ENCODE results near the gene DMPK.
A peak's percentile ranks its signal among the peaks of the same experiment; 100 is the strongest.

The DMPK gene

GRCh38 chr19:45794627-45795026 lies 12.3 kb upstream of the DMPK start:
- no peaks in the 10 kb centered on the region for H3K9me3 ChIP-seq (ENCODE audit: low read depth, low read length)
- no peak for DNase-seq (ENCODE audit: low read depth, low spot score)
- no peak overlapping the region for H3K4me3 ChIP-seq
- peaks cover 6% of the 10 kb centered on the region; the same call in 1 of the 2 replicates for H3K36me3 ChIP-seq (ENCODE audit: insufficient read depth, low read length)
- TF ChIP-seq FOXP2 (optimal IDR thresholded peaks at IDR 0.05; ENCODE audit: control extremely low read depth, extremely low read length, insufficient read depth) = no peak
- no peak for TF ChIP-seq POLR2AphosphoS5 (IDR thresholded peaks at IDR 0.05; ENCODE audit: borderline replicate concordance, low read depth, low read length)
- no peak for TF ChIP-seq EZH2 (IDR thresholded peaks at IDR 0.05)
- H3K9ac ChIP-seq (ENCODE audit: insufficient read length) = no peak overlapping the region
- no peak overlapping the region for H3K27ac ChIP-seq

- TF ChIP-seq POLR2AphosphoS5 (IDR thresholded peaks at IDR 0.05; ENCODE audit: borderline replicate concordance, low read depth, low read length) = no peak
- TF ChIP-seq EZH2 (IDR thresholded peaks at IDR 0.05) = no peak
- no peak for TF ChIP-seq FOXP2 (optimal IDR thresholded peaks at IDR 0.05; ENCODE audit: control extremely low read depth, extremely low read length, insufficient read depth)
- Histone ChIP-seq H3K27ac (no peak overlapping the region), H3K4me3 (no peak overlapping the region)
Observed at GRCh38 chr19:45793876-45794275, 11.6 kb upstream of the DMPK start.

GRCh38 chr19:45793178-45793564 lies 10.9 kb upstream of the DMPK start:
- no peak for DNase-seq (ENCODE audit: low read depth, low spot score)
- Histone ChIP-seq H3K4me3 (peak overlapping the region; percentile 48), H3K9me3 (ENCODE audit: low read depth, low read length) (no peaks in the 10 kb centered on the region), H3K36me3 (ENCODE audit: insufficient read depth, low read length) (peaks cover 21% of the 10 kb centered on the region), H3K9ac (ENCODE audit: insufficient read length) (no peak overlapping the region), H3K27ac (no peak overlapping the region)
- TF ChIP-seq FOXP2 (optimal IDR thresholded peaks at IDR 0.05; ENCODE audit: control extremely low read depth, extremely low read length, insufficient read depth) (no peak), EZH2 (IDR thresholded peaks at IDR 0.05) (no peak), POLR2AphosphoS5 (IDR thresholded peaks at IDR 0.05; ENCODE audit: borderline replicate concordance, low read depth, low read length) (no peak)

More at GRCh38 chr19:45793876-45794275, 11.6 kb upstream of the DMPK start:
- Histone ChIP-seq H3K9me3 (ENCODE audit: low read depth, low read length) (no peaks in the 10 kb centered on the region), H3K9ac (ENCODE audit: insufficient read length) (no peak overlapping the region), H3K36me3 (ENCODE audit: insufficient read depth, low read length) (peaks cover 14% of the 10 kb centered on the region)
- DNase-seq (ENCODE audit: low read depth, low spot score) = no peak

- Histone ChIP-seq H3K27ac (peak within 1 kb of the TSS; percentile 54; the same call in 1 of the 2 replicates), H3K9me3 (ENCODE audit: low read depth, low read length) (no peaks in the 10 kb centered on the region), H3K36me3 (ENCODE audit: insufficient read depth, low read length) (peaks cover 23% of the 10 kb centered on the region), H3K4me3 (peak within 1 kb of the TSS; percentile 90), H3K9ac (ENCODE audit: insufficient read length) (peak within 1 kb of the TSS; percentile 90)
- peak; percentile 80 for DNase-seq (ENCODE audit: low read depth, low spot score)
- TF ChIP-seq POLR2AphosphoS5 (IDR thresholded peaks at IDR 0.05; ENCODE audit: borderline replicate concordance, low read depth, low read length) (no peak), FOXP2 (optimal IDR thresholded peaks at IDR 0.05; ENCODE audit: control extremely low read depth, extremely low read length, insufficient read depth) (peak; percentile 76)
Observed at GRCh38 chr19:45792470-45793177, 10.3 kb upstream of the DMPK start, which contains the start of gene DMWD. TSS of gene DMWD (minus strand) at chr19:45792845. CDS start at chr19:45792756, 89 bp downstream.

GRCh38 chr19:45791744-45792469 lies 9.6 kb upstream of the DMPK start:
- TF ChIP-seq EZH2 (IDR thresholded peaks at IDR 0.05) (no peak), POLR2AphosphoS5 (IDR thresholded peaks at IDR 0.05; ENCODE audit: borderline replicate concordance, low read depth, low read length) (no peak), FOXP2 (optimal IDR thresholded peaks at IDR 0.05; ENCODE audit: control extremely low read depth, extremely low read length, insufficient read depth) (no peak)
- Histone ChIP-seq H3K9me3 (ENCODE audit: low read depth, low read length) (no peaks in the 10 kb centered on the region), H3K27ac (no peak overlapping the region), H3K36me3 (ENCODE audit: insufficient read depth, low read length) (peaks cover 23% of the 10 kb centered on the region), H3K4me3 (peak overlapping the region; percentile 90), H3K9ac (ENCODE audit: insufficient read length) (peak overlapping the region; percentile 90)
- no peak for DNase-seq (ENCODE audit: low read depth, low spot score)

- Histone ChIP-seq H3K27ac (no peak overlapping the region), H3K36me3 (ENCODE audit: insufficient read depth, low read length) (peaks cover 32% of the 10 kb centered on the region), H3K9me3 (ENCODE audit: low read depth, low read length) (no peaks in the 10 kb centered on the region), H3K9ac (ENCODE audit: insufficient read length) (no peak overlapping the region), H3K4me3 (peak overlapping the region; percentile 90; the same call in 1 of the 2 replicates)
- no peak for DNase-seq (ENCODE audit: low read depth, low spot score)
- no peak for TF ChIP-seq POLR2AphosphoS5 (IDR thresholded peaks at IDR 0.05; ENCODE audit: borderline replicate concordance, low read depth, low read length)
- TF ChIP-seq EZH2 (IDR thresholded peaks at IDR 0.05) = no peak
- TF ChIP-seq FOXP2 (optimal IDR thresholded peaks at IDR 0.05; ENCODE audit: control extremely low read depth, extremely low read length, insufficient read depth) = no peak
Observed at GRCh38 chr19:45790942-45791341, 8.7 kb upstream of the DMPK start.

GRCh38 chr19:45789035-45789786 lies 6.9 kb upstream of the DMPK start:
- TF ChIP-seq POLR2AphosphoS5 (IDR thresholded peaks at IDR 0.05; ENCODE audit: borderline replicate concordance, low read depth, low read length) = no peak
- DNase-seq (ENCODE audit: low read depth, low spot score) = no peak
- H3K9ac ChIP-seq (ENCODE audit: insufficient read length) = no peak overlapping the region
- no peaks in the 10 kb centered on the region for H3K9me3 ChIP-seq (ENCODE audit: low read depth, low read length)
- H3K27ac ChIP-seq = no peak overlapping the region
- H3K36me3 ChIP-seq (ENCODE audit: insufficient read depth, low read length) = peaks cover 32% of the 10 kb centered on the region
- no peak overlapping the region for H3K4me3 ChIP-seq

GRCh38 chr19:45786533-45786894 lies 4.2 kb upstream of the DMPK start:
- peaks cover 32% of the 10 kb centered on the region for H3K36me3 ChIP-seq (ENCODE audit: insufficient read depth, low read length)
- no peaks in the 10 kb centered on the region for H3K9me3 ChIP-seq (ENCODE audit: low read depth, low read length)
- H3K9ac ChIP-seq (ENCODE audit: insufficient read length) = no peak overlapping the region
- no peak for TF ChIP-seq POLR2AphosphoS5 (IDR thresholded peaks at IDR 0.05; ENCODE audit: borderline replicate concordance, low read depth, low read length)
- no peak for TF ChIP-seq EZH2 (IDR thresholded peaks at IDR 0.05)
- TF ChIP-seq FOXP2 (optimal IDR thresholded peaks at IDR 0.05; ENCODE audit: control extremely low read depth, extremely low read length, insufficient read depth) = no peak
- H3K4me3 ChIP-seq = no peak overlapping the region
- no peak for DNase-seq (ENCODE audit: low read depth, low spot score)
- H3K27ac ChIP-seq = no peak overlapping the region

All from SK-N-MC (cell line).